GM19043 (cell line): ENCODE measurements around the gene RBM44.

Experiments used
- ATAC-seq: cut with Tn5 transposase; IDR thresholded peaks from one replicate; pipeline ENCODE4 v1.9.1; 2021; ENCODE audit warnings: low read depth; ENCODE audit not compliant: unreplicated experiment

Gene RBM44

GRCh38 chr2:237869343-237870102 is 70.9 kb downstream of the RBM44 start:
- ATAC-seq: no peak

DNA sequence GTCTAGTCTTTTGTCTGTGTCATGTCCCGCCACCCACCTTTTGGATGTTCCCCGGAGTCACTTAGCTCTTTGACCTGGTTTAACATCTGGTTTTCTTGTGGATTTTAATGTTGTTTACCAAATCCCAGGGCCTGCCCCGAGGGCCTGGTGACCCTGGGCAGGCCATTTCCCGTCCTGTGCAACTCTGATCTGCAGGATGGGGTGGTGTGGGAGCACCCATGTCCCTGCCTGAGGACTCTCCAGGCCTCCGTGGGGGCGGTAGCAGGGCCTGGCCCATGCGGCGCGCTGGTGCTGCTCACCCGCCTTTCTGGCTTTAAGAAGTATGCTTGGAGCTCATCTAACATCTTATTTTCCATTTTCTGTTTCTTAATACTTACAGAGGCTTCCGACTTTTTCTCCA is 71.5 kb downstream of the RBM44 start:
- no peak for ATAC-seq

DNA sequence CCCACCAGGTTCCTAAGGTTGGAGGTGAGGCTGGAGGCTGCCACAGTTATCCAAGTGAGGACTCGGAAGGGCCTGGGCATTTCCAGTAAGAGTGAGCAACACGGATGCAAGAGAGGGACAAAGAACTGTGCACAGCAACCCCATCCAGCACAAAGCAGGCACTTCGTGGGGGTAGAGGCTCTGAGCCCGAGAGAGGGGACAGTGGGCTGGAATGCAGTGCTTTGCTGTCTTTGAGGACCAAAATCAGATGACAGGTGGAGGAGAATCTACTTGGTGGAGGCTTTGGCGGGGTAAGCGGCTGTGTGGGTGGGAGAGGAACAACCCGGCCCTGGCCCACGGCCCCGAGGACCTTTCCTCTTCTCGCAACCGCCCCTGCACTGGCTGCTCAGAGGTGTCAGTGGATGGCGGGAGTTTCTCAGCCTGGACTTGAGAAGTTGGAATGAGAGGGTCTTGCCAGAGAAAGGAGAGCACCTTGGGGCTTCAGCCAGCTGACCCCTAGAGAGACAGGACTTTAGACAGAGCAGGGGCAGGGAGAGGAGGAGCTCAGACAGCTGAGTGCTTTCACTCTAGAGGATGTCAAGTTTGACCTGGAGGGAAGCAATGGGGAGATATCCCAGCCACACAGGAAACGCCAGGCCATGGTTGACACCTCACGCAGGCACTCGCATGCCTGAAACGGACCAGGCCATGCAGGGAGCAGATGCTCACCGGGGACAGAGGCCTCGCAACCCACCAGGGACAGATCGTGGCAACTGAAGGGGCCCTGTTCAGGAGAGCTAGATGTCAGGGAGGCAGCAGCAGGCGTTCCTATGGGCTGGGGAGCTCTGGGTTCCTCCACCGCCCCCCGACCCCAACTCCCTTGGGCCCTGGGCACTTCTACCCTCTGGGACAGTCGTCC is 72.4 kb downstream of the RBM44 start:
- no peak for ATAC-seq

DNA sequence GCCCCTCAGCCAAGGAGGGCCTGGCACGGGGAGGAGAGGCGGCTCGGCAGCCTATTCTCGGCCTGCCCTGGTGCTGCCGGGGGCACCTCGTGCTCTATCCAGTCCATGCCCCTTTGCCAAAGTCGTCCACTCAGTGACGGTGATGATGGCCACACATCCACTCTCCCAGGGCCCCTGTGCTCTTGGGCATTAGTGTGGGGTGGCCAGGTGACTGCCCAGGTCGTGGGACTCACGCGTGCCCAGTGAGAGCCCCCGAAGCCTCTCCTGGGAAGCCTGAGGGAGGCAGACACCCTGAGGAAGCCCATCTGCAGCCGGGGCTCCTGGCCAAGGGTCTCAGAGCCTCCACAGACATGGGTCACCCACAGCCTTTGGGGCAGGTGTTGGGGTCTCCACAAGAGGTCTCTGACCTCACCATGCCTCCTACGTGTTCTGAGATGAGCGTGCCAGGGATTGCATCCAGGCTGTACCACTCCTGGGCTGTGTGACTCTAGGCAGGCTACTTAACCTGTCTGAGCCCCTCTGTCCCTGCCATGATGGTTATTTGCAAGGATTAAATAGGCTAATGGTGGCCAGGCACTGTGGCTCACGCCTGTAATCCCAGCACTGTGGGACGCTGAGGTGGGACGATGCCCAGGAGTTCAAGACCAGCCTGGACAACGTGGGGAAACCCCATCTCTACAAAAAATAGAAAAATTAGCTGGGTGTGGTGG is 73.8 kb downstream of the RBM44 start:
- no peak for ATAC-seq

- ATAC-seq: no peak
Observed at GRCh38 chr2:237873421-237873831, 74.8 kb downstream of the RBM44 start.

DNA sequence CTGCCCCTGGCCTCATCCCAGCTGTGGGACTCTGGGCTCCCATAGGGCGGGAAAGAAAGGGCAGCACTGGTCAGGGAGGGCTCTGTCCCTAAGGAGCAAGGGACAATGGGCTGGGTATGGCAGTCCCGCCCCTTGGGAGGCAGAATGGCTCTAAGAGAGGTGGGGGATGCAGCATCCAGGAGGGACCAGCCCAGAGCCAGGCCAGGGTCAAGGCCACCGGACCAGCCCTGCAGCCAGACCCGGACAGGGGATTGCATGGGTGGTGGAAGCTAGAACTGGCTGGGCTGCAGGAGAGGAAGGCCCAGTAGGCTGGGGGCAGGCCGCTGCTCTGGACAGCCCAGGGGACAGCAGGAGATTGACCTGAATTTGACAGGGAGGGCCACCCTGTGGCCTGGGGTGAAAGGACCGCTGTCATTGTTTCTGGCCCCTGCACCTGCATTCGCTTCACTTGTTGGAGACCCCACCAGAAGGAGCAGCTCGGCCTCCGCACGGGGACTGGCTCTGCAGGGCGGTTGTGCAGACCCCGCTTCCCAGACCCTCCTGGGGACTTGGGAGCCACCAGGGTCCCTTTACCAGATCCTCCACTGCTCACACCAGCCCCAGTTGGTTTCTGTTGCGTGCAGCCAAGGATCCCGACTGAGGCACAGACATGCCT is 75.4 kb downstream of the RBM44 start:
- no peak for ATAC-seq

DNA sequence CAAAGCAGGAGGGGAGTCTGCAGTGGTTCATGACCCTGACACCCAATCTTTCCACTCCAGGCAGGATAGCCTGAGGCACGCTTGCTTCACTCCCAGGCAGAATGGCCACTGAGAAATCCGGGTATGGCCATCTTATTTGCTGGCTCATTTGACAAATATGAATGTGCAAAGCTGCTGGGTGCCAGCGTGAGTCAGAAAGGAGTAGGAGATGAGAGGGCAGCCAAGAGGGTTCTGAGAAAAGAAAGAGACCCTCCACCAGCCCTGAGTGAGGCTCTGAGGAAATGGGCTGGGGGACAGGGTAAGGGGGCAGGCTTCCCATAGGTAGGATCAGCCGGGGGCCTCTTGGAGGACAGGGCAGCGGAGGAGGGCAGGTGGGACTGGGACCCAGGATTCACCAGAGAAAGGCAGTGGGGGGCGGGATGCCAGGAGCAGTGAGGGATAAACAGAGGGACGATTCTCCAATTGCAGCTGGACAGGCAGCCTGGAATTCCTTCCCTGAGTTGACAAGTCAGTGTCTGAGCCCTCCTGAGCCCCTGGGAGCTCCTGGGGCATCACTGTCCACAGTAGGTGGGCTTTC is 76.1 kb downstream of the RBM44 start:
- no peak for ATAC-seq

GRCh38 chr2:237875256-237876060 is 76.9 kb downstream of the RBM44 start:
- no peak for ATAC-seq

- no peak for ATAC-seq
Observed at GRCh38 chr2:237876061-237876526, 77.5 kb downstream of the RBM44 start.

- ATAC-seq: no peak
Observed at GRCh38 chr2:237876532-237876931, 78.0 kb downstream of the RBM44 start.

DNA sequence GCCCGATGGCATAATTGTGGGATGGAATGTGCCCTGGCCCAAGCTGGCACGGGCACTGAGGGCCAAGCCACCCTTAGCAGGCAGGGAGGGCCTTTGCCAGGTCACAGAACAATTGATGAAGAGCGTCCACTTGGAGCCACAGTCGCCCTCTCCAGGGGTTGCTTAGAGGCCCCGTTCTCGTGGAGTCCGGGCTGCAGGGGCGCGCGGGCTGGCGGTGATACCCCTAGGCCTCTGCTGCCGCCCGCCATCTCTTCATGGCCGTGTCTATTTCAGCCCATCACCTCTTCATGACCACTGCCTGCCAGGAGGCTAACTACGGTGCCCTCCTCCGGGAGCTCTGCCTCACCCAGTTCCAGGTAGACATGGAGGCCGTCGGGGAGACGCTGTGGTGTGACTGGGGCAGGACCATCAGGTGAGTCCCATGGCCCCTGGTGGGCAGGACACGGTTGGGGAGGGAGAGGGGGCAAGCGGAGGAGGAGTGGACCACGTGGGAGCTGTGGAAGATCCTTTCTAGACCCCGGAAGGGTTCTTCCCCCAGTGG is 78.4 kb downstream of the RBM44 start:
- no peak for ATAC-seq

- no peak for ATAC-seq
Observed at GRCh38 chr2:237877576-237878307, 79.2 kb downstream of the RBM44 start.

DNA sequence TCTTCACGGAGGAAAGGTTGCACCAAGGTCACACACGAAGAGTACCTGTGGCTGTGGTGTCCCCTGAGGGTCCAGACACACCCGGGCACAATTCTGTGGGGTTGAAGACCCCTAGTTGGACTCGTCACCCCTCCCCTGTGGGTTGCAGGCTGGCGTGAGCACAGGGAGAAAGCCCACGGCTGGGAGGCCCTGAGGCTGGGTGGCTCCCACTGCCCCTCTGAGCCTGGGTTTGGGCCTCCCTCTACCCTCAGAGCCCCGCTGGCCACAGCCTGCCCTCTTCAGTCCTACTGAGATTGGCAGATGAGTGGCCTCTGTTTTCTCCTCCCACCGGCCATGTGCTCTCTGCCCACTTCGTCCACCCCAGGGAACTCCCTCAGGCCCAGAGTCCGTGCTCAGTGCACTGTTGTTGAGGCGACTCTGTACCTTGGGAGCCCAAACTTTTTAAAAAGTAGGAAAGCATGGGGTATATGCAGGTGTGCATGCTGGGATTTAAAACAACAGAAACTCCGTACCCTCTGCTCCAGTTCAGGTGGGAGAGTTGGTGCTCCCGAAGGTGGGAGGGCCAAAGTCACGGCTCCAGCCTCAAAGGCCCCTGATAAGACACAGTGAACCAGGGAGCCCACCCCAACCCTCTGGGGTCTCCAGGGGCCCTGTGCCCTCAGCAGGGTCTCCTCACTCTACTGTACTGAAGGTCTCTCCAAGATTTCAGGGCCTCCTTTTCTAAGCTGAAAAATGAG is 79.9 kb downstream of the RBM44 start:
- ATAC-seq: no peak

DNA sequence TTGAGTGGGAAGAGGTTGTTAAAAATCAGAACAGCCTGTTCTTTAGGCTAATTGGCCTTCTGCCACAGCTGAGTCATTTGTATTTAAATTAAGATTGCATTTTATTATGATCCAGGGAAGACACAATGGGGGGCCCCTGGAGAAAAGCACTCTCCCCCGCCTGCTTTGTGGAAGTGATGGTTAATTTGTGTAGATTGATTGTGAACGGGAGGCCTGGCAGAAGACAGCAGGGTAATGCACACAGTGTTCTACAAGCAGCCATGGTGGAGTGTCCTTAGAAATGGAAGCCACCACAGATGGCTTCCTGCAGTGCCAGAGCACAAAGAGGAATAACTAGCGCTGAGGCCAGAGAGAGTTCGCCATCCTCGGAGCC is 80.5 kb downstream of the RBM44 start:
- no peak for ATAC-seq

- no peak for ATAC-seq
Observed at GRCh38 chr2:237879991-237880560, 81.5 kb downstream of the RBM44 start.

DNA sequence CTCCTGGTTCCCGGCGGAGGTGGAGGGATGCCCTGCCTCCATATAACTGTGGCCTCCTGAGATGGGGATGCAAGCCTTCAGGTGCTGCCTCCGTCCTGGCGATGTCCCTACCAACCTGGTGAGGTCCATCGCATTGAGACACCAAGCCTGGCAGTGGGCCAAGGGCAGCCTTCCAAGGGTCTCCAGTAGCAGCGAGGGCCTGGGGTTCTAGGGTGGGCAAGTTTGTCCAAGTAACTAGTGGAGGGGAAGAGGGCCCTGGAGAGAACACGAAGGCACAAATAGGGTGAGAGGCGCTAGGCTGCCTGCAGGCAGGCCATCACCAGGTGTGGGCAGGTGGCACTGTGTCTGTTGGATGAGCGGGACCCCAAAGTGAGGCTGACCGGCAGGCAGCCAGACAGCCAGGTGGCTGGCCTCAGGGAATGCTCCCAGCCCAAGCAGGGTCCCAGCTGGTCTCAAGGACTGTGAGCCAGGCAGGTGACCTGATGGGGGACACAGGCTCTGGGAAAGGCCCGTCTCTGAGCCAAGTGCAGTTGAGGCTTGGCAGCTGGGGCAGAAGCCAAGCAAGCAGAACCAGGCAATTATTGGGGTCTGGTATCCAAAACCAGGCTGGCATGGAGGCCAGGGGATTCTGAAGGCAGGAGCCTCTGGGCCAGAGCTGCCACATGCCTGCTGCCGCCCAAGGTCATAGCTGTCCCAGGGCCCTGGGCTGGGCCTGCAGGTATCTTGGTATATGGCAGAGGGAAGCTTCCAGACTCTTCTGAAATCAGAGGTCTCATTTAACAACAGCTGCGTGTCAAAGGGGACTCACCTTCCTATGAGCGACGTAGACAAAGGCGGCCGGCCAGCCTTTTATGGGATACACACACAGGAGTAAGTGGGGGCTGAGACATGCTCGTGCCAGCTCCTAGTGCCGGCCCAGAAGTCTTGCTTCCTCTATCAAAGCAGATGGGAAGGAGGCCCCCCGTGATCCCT is 84.2 kb downstream of the RBM44 start:
- ATAC-seq: no peak
